NCI-H524 treated with DMSO at 0.1 percent for 48 hours (cell line): ENCODE results near the gene TCEAL4.
A peak's percentile ranks its signal among the peaks of the same experiment; 100 is the strongest.
"Not testable (repeated sequence)": the region's sequence is repeated elsewhere in the genome, so short reads cannot be mapped to it uniquely, and the experiment has no call there.

ENCODE experiments used
- DNase-seq: peaks from one replicate; lab custom pipeline; 2025; lab: John Stamatoyannopoulos, UW

The TCEAL4 gene

DNA sequence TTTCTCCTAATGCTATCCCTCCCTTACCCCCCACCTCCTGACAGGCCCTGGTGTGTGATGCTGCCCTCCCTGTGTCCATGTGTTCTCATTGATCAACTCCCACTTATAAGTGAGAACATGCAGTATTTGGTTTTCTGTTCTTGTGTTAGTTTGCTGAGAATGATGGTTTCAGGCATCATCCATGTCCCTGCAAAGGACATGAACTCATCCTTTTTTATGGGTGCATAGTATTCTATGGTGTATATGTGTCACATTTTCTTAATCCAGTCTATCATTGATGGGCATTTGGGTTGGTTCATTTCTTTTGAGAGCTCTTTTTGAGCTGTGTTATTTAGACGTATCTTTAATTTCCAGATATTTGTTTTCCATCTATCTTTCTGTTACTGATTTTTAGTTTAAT lies 7.0 kb downstream of the TCEAL4 start:
- DNase-seq = not testable (repeated sequence)

DNA sequence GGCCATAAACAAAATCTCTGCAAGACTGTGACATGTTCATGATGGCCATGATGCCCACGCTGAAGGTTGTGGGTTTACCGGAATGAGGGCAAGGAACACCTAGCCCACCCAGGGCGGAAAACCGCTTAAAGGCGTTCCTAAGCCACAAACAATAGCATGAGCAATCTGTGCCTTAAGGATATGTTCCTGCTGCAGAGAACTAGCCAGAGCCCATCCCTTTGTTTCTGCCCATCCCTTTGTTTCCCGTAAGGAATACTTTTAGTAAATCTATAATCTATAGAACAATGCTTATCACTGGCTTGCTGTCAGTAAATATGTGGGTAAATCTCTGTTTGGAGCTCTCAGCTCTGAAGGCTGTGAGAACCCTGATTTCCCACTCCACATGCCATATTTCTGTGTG lies 9.9 kb downstream of the TCEAL4 start:
- DNase-seq = not testable (repeated sequence)

DNA sequence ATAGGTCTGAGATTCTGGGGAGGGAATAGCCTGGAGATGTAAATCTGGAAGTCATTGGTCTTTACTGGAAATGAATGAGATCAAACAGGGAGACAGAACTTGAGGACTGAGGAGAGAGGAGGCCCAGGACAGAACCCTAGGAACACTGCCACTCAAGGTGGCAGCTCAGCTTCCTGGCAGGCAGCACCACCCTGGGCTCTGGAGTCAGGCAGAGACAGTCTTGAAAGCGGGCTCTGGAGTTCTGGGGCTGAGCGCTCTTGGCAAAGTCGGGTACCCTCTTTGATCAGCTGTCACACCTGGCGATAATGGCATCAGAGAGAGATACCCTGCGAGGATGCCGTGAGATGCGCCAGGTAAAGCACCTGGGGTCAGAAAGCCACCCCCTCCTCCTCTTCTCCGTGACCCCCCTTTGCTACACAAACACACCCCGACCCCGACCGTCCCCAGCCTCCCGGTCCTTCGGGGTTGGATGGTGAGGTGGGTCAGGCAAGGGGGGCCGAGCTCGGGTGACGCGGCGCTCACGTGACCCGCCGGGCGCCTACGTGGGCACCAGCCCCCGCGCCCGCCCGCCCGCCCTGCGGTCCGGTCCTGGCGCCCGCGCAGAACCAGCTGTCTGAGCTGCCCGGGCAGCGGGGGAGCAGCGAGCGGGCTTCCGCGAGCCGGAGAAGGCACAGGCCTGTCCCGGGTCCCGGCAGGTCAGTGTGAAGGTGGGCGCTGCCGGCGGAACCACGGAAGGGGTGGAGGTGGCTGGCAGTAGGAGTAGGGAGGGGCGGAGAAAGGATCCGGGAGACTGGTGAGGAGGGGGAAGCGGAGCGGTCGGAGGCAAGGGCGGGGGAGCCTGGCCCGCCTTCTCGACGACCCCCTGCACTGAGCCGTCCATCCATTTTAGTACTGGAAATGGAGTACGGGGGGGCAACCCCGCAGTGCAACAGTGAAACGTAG lies 22.3 kb downstream of the TCEAL4 start, which contains the start of gene TCEAL3:
TCEAL3 (plus strand) TSS at position 600 of the 942 bp plus-strand sequence. CDS start 1,102 bp downstream, outside the sequence.
- peak; percentile 14 for DNase-seq

DNA sequence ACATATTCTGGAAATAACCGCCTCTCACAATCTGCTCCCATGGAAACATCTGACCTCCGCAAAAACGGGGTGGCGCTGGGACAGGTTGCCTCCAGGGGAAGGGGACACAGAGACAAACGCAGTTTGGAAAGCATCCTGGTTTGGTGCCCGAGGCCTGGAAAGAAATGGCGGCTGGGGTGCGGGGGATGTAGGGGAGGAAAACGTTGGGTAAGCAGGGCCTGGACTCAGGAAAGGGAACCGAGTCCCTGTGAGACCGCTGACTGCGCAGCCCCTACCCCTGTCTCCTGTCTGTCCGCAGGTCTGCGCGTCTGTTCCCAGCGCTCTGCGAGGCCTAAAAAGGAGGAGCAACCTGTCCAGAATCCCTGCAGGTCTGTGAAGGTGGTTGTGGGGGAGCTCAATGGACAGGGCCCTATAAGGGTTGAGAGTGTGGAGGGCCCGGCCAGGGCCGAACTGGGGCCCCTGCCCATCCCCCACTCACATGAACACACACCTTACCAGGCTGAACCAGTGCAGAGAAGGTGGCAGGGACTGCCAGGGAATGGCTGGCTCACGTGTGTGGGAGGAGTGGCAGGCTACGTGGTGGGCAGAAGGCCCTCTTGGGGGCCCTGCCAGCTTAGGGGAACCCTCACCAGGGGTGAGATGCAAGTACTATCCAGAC lies 23.1 kb downstream of the TCEAL4 start:
- no peak for DNase-seq

DNA sequence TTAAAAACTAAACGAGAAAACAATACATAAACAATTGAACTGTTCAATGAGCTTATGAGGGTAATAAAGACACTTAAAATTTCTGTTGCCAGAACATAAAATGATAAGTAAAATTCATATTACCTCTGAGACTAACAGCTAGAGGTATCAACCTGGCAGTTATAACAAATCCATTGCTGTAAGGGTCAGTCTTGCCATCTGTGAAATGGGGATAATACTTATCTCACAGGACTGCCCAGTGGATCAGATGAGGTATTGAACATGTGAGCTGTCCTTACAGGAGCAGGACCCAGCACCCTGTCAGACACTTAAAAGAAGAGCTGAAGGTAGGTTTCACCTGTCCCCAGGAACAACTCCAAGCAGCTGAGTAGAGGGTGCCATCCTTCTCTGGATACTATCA lies 25.0 kb downstream of the TCEAL4 start:
- DNase-seq = no peak

DNA sequence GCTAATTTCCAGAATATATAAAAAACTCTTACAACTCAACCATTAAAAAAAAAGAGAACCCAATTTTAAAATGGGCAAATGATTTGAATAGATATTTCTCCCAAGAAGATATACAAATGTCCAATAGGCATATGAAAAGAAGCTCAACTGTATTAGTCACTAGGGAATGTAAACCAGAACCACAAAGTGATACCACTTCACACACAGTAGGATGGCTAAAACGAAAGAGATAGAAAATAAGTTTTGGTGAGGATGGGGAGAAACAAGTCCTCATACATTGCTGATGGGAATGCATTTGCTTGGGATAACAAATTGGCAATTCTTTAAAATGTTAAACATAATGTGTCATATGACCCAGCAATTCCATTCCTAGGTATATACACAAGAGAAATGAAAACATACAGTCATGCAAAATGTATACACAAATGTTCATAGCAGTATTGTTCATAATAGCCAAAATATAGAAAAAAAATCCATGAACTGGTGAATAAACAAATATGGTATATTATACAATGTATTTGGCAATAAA lies 28.1 kb downstream of the TCEAL4 start:
- DNase-seq = no peak

DNA sequence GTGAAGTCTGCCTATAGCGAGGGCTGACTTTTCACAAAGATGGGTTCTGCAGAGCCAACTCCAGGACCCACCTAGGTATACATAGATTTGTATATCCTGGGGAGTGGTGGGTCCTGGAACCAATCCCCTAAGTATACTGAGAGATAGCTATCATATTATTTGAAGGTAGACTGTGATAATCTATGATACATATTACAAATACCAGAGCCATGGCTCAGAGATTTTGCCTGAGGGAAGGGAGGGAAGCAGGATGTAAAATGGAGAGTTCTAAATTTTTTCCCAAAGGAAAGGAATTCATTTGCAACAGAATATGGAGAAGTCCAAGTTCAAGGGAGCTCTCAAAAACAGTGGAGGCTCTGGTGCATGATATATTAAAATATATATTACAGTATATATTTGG lies 29.7 kb downstream of the TCEAL4 start:
- no peak for DNase-seq

DNA sequence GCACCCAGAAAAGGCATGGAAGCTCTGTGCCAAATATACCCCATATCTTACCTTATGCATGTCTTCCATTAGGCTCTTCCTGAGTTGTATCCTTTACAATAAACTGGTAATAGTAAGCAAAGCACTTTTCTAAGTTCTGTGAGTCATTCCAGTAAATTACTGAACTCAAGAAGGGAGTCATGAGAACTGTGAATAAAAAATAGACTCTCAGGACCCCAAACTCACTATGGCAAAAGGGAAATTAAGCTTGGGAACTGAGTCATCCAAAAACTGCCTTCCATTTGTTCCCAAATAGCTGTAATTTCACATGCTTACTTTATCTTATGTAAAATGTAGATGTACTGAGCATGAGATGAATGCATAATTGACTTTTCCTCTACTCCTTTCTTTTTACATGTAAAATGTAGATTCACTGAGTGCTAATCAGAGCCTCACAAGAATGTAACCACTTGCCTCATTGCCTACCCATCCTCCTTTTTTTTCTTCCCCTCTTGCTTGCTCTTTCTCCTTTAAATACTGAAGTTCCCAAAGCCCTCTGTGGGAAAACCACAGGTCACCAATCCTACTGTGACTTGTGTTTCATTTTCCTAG lies 30.6 kb downstream of the TCEAL4 start:
- DNase-seq = no peak

DNA sequence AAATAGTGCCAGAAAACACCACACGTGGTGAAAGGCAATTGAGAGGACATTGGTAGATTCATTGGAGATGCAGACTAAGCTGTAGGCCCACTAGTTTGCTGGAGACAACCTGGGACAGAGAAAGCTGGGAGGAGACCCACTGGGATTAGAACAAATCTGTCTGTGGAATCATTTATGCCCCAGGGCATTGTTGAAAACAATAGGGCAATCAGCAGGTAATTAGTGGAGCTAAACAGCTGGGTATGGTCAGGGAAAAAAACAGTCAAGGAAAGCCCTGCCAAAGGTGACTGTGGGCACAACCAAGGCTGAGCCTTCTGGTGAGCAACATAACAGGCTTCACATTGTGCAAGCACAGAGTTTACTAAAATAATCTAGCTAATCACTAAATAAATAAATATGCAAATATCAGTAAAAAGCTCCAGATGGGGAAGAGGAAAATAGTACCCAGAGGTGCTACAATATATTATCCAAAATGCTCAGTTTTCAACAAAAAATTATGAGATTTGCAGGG lies 31.4 kb downstream of the TCEAL4 start:
- no peak for DNase-seq

DNA sequence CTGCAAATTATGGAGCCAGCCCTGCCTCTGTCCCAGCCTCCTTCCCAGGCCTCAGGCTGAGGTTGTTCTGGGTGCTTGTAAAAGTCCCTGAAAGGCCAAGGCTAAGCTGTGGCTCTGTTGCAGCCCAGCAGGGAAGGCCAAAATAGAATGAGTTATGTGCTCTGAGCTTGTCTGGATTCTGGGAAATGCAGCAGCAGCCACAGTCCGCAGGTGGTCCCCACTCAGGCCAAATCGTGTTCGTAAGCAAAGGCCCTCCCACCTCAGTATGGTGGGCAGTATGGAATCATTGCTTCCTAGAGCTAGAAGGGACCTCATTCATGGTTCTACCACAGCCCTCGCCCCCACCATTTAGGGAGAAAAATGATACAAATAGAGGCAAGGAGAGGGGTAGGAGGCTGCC lies 38.8 kb downstream of the TCEAL4 start:
- no peak for DNase-seq

DNA sequence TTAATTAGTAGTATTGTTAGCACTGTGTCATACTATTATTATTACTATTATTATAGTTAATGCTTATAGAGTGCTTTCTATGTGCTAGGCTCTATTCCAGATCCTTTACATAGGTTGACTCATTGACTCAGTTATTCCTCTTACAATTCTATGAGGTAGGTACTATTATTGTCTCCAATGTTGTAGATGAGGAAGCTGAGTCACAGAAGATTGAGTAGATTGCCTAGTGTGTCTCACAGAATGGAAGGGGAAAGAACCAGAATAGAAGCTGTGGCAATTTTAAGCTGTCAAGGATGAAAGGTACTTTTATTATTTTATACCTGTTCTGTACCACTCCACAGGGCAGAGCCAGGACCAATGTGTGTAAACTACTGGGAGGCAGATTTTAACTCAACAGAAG lies 41.5 kb downstream of the TCEAL4 start:
- DNase-seq = no peak

DNA sequence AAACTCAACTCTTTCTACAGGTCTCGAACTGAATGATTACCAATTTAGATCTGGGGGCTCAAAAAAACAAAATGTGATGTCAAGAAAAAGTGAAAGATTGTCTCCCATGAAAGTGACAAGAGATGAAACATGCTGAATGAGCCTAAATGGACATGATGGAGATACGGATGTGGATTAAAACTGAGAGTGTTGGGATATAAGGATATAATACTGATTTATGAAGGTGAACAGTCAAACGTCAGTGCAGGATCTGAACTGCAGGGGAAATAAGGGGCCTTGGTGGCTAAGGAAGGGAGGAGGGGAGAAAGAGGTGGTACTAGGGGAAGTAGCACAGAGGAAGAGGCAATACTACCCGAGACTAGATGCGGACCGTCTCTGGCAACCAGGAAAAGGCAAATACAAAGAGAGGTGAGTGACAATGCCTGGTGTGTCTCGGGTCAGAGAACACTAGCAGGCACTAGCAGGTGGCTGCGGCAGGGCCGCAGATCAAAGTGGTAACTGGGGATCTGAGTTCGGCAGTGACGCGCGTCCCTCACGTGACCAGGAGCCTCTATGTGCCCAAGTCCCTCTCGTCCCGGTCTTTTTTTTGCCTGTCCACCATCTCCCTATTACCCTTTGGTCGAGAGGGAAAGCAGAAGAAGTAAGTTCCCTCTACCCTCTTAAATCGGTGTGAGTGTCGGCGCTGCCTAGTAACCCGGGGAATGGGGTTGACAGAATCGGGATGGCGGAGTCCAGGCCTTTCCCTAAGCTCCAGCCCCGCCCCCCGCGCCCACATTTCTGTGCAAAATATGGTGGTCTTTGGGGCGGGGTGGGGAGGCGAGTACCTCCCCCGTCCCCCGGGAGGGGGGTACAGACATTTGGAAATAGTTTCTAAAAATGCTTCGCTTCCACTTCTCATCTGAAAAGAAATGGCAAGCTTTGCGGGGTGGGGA lies 43.3 kb downstream of the TCEAL4 start, which contains the start of gene TCEAL1:
TCEAL1 (plus strand) TSS at position 590 of the 932 bp plus-strand sequence. CDS start 942 bp downstream, outside the sequence.
- DNase-seq = peak; percentile 27

DNA sequence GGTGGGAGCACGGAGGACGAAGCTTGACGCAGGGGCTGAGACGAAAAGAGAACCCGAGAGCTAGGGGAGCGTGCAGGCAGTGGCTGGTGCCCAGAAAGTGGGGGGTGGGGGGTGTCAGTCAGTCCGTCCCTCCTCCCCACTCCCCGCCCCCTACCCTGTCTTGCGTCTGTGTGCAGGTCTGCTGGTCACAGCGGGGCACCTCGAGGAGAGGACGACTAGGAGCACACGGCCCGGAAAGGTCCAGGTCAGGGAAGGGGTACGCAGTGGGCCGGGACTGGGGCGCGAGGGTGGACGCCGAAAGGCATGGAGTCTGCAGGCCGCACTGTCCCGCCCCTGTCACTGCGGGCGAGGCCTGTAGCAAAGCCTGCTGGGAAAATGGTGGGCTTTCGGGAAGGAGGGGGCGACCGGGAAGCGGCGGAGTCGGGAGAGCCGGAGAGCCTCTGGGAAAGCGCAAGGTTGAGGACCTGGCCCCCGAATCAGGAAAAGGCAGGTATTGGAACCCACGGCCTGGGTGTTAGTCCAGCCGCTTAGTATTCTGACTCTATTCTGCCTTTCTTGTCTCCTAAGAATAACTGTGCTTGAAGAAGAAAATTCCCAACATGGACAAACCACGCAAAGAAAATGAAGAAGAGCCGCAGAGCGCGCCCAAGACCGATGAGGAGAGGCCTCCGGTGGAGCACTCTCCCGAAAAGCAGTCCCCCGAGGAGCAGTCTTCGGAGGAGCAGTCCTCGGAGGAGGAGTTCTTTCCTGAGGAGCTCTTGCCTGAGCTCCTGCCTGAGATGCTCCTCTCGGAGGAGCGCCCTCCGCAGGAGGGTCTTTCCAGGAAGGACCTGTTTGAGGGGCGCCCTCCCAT lies 44.2 kb downstream of the TCEAL4 start:
- peak; percentile 33 for DNase-seq

DNA sequence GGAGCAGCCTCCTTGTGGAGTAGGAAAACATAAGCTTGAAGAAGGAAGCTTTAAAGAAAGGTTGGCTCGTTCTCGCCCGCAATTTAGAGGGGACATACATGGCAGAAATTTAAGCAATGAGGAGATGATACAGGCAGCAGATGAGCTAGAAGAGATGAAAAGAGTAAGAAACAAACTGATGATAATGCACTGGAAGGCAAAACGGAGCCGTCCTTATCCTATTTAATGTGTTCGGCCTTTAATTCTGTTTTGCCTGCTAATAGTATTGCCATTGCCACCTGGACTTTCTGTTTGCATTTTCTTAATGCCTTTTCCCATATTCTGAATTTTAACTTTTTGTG lies 44.8 kb downstream of the TCEAL4 start:
- no peak for DNase-seq

DNA sequence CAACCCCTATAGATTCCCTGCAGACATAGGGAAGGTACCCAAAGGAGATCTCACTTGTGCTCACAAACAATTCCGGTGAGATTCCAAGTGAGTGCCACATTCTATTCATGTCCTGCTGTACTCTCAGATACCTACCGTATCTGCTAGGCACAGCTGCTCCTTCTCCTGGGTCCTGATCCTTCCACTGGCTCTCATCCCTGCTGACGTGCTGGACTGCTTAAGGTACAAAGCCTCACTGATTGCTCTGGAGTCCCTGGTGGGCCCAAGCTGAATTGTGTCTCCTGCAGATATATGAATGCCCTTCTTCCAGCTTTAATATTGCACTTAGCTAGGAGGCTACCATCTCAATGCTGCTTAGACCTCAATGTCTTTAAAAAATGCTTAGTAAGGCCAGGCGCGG lies 45.8 kb downstream of the TCEAL4 start:
- no peak for DNase-seq

DNA sequence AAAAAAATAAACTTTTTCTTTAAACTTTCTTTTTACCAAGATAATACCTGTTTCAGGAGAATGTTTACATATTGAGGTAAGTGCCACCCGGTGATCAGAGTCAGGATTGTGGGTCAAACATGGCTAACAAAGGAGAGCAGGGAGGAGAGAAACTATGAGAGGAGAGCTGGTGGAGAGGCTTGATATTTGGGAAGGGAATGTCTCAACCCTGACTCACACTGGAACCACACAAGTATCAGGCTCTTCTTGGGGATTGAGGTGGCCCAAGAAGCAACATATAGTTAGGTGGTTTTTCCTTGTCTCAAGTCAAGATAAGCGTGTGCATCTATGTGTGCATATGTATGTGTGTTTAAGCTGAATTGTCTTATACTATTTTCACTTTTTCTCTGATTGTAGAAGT lies 50.1 kb downstream of the TCEAL4 start:
- no peak for DNase-seq
